GM04503 (cell line): ENCODE measurements around the gene SYNGR4.
"Not testable (repeated sequence)": the region's sequence is repeated elsewhere in the genome, so short reads cannot be mapped to it uniquely, and the experiment has no call there.

Source experiments
- DNase-seq: peaks from one replicate; pipeline ENCODE4 v3.0.0-alpha.2; 2012; ENCODE audit warnings: low read depth

Gene SYNGR4

GRCh38 chr19:48363810-48364597 is at the start of gene SYNGR4, which contains the start of gene TMEM143:
TSS of gene SYNGR4 (plus strand) at chr19:48364367. CDS start at chr19:48365843, 1,476 bp downstream.
TSS of gene TMEM143 (minus strand) at chr19:48363940. CDS start at chr19:48363920, 20 bp downstream.
- DNase-seq = peak; percentile 96

GRCh38 chr19:48315712-48316111 is 48.5 kb upstream of the SYNGR4 start:
- DNase-seq = no peak

GRCh38 chr19:48317708-48317960 is 46.5 kb upstream of the SYNGR4 start:
- DNase-seq = not testable (repeated sequence)

- no peak for DNase-seq
These were observed 45.7 kb upstream of the SYNGR4 start for GRCh38 chr19:48318286-48318987.

GRCh38 chr19:48319647-48320541 is 44.3 kb upstream of the SYNGR4 start:
- no peak for DNase-seq

- no peak for DNase-seq
These were observed 42.9 kb upstream of the SYNGR4 start for GRCh38 chr19:48321372-48321621.

- peak; percentile 86 for DNase-seq
These were observed 42.3 kb upstream of the SYNGR4 start for GRCh38 chr19:48321622-48322591.

- DNase-seq = peak; percentile 80
These were observed 38.8 kb upstream of the SYNGR4 start, which contains the start of gene EMP3 for GRCh38 chr19:48325265-48325910. TSS of gene EMP3 (plus strand) at chr19:48325552. CDS start at chr19:48326845, 1,293 bp downstream.

- no peak for DNase-seq
These were observed 34.8 kb upstream of the SYNGR4 start for GRCh38 chr19:48329167-48329891.

GRCh38 chr19:48330012-48330681 is 34.0 kb upstream of the SYNGR4 start:
- no peak for DNase-seq

GRCh38 chr19:48332351-48332661 is 31.9 kb upstream of the SYNGR4 start:
- DNase-seq = no peak

GRCh38 chr19:48332662-48333466 is 31.3 kb upstream of the SYNGR4 start:
- DNase-seq = peak; percentile 87

GRCh38 chr19:48333467-48334384 is 30.4 kb upstream of the SYNGR4 start:
- DNase-seq = no peak

GRCh38 chr19:48338253-48338755 is 25.9 kb upstream of the SYNGR4 start:
- no peak for DNase-seq

- no peak for DNase-seq
These were observed 25.2 kb upstream of the SYNGR4 start for GRCh38 chr19:48338802-48339503.

- no peak for DNase-seq
These were observed 23.2 kb upstream of the SYNGR4 start for GRCh38 chr19:48340995-48341394.
